Urothelium cell line (cell line): ENCODE results near the gene ABCA3.

ENCODE experiments used
- DNase-seq: peaks from one replicate; pipeline ENCODE4 v3.0.0; 2011; ENCODE audit warnings: low spot score, mixed read lengths
- FAIRE-seq: peaks from 2 replicates; lab custom pipeline; 2011; peaks lifted over from hg19 to GRCh38; lab: Jason Lieb, UNC

The ABCA3 gene

DNA sequence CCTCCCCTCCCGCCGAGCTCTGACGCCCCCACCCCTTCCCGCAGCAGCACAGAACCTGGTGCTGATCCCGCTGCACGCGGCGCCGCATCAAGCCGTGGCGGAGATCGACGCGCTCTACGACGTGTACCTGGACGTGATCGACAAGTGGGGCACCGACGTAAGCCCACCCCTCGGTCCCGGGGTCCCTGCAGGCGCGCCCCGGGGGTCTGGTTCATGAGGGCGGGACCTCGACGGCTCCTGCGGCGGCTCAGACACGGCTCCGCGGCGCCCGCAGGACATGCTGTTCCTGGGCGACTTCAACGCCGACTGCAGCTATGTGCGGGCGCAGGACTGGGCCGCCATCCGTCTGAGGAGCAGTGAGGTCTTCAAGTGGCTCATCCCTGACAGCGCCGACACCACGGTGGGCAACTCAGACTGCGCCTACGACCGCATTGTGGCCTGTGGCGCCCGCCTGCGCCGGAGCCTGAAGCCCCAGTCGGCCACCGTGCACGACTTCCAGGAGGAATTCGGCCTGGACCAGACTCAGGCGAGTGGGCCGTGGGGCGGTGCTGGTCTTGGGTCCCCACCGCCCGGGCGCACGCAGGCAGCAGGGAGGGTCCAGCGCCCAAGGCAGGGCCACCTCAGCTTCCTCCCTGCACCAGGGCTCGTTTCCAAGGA lies 102.9 kb downstream of the ABCA3 start:
- DNase-seq, result no peak
- FAIRE-seq, result no peak

DNA sequence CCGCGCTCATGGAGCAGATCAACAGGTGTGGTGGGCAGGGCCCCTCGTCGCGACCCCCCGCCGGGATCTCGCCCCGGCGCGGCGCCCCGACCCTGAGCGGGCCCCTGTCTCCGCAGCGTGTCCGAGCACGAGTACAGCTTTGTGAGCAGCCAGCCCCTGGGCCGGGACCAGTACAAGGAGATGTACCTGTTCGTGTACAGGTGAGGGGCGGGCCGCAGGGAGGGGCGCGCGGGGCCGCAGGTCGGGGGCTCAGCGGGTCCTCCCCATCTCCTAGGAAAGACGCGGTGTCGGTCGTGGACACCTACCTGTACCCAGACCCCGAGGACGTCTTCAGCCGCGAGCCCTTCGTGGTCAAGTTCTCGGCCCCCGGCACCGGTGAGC lies 103.4 kb downstream of the ABCA3 start:
- no peak for FAIRE-seq

GRCh38 chr16:2236337-2237101 lies 104.0 kb downstream of the ABCA3 start, which contains the start of gene DNASE1L2:
Gene DNASE1L2 (plus strand): TSS chr16:2236444. CDS start chr16:2236817, 373 bp downstream.
- DNase-seq (no peak), FAIRE-seq (no peak)

More for the DNA sequence above, 103.4 kb downstream of the ABCA3 start:
- no peak for DNase-seq

- no peak for DNase-seq
Measured at GRCh38 chr16:2235695-2236336, 104.7 kb downstream of the ABCA3 start.

DNA sequence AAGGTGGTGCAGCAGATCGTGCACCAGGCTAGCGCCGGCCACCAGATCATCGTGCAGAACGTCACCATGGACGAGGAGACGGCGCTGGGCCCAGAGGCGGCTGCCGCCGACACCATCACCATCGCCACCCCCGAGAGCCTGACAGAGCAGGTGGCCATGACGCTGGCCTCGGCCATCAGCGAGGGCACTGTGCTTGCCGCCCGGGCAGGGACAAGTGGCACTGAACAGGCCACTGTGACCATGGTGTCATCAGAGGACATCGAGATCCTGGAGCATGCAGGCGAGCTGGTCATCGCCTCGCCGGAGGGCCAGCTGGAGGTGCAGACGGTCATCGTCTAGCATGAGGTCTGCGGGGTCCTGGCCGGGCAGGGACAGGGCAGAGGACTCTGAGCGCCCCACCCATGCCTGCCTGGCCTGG lies 105.3 kb downstream of the ABCA3 start:
- DNase-seq (no peak), FAIRE-seq (no peak)

More at GRCh38 chr16:2235695-2236336, 104.7 kb downstream of the ABCA3 start:
- no peak for FAIRE-seq

DNA sequence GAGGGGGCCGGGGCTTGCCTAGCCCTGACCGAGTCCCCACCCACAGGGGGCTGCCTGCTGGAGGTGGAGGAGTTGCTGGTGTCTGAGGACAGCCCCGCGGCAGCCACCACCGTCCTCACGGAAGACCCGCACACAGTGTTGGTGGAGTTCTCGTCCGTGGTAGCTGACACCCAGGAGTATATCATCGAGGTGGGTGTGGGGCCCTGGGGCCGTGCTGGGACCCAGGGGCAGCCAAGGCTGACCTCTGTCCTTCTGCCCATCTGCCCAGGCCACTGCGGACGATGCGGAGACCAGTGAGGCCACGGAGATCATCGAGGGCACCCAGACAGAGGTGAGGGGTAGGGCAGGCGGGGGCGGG lies 105.7 kb downstream of the ABCA3 start:
- FAIRE-seq, result no peak

GRCh38 chr16:2233872-2234812 lies 106.4 kb downstream of the ABCA3 start:
- DNase-seq, result no peak
- FAIRE-seq, result no peak

More for the DNA sequence above, 105.7 kb downstream of the ABCA3 start:
- no peak for DNase-seq

GRCh38 chr16:2233046-2233775 lies 107.3 kb downstream of the ABCA3 start:
- DNase-seq, result no peak
- FAIRE-seq, result no peak

GRCh38 chr16:2232094-2232990 lies 108.2 kb downstream of the ABCA3 start:
- no peak for DNase-seq
- no peak for FAIRE-seq

DNA sequence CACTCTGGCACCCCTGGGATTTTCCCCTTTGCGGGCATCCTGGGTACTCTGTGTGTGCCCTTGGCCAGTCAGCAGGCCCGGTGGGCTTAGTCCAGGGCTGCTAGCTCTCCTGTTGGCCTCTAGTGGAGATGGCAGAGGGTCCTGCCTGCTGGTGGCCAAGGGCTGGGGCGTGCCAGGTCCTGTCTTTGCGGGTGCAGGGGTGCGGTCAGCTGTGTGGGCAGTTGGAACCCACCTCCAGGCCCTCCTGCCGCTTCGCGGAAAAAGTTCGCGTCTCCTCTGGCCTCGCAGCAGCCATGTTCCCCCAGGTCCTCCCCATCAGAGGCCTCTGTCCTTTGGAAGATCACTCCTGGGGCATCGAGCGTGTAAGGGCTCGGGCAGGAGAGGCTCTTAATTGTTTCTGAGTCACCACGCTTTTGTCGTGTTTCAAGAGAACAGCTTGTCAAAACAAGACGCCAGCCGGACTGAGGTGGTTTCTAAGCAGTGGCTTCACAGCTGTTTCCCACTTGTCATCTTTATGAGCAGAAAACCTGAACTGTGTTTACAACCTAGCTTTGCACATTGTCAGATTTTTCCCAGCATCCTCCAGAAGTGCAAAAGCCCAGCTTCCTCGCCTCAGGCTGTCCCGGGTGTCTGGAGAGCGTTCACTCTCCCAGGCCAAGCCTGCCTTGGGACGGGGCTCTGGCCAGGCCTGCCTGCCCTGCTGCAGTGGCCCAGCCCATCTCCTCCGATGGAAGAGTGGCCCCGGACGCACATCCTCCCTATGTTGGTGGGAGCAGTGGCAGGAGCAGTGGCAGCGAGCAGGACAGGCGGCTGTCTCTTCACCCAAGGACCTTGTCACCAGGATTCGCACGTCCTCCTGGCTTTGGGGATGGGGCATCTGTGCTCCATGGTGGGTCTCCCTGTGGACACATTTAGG lies 109.3 kb downstream of the ABCA3 start:
- DNase-seq, result no peak
- FAIRE-seq, result no peak

GRCh38 chr16:2230376-2230775 lies 110.2 kb downstream of the ABCA3 start:
- no peak for FAIRE-seq
- DNase-seq, result no peak

- no peak for FAIRE-seq
Measured at GRCh38 chr16:2229632-2230250, 110.8 kb downstream of the ABCA3 start.

GRCh38 chr16:2229091-2229490 lies 111.4 kb downstream of the ABCA3 start:
- FAIRE-seq (no peak), DNase-seq (no peak)

More at GRCh38 chr16:2229632-2230250, 110.8 kb downstream of the ABCA3 start:
- DNase-seq, result no peak

- no peak for DNase-seq
- FAIRE-seq, result no peak
Measured at GRCh38 chr16:2228161-2228824, 112.2 kb downstream of the ABCA3 start.

- DNase-seq, result no peak
- FAIRE-seq, result no peak
Measured at GRCh38 chr16:2226918-2227317, 113.6 kb downstream of the ABCA3 start.

DNA sequence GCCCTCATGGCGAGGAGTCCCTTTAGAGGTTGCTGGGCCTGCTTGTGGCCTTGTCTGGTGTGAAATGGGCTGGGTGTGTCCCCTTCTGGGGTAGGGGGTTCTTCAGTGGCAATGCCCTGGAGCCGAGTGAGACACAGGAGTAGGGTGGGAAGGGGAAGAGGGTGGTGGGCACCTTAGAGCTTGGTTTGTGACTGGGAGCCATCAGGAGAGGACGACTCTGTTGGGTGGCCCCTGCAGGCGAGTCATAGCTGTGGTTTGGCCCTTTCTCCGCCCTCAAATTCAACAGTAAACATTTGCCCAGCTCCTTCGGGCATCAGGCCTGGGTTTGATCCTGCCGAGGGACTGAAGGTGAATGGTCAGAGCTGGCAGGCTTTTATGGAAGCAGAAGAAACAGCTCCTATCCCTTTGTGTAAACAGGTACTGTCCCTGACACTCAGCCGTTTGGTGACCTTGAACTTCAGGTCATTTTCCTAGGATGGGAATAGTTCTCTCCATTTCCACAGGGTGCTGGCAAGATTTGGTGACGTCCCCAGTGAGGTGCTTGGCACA lies 114.2 kb downstream of the ABCA3 start:
- DNase-seq, result no peak
- FAIRE-seq, result no peak
